Measurements from ENCODE around the gene RDH16. TPM values are rescaled to one million over a fixed set of nuclear protein-coding genes. Genes with fewer than 3 reads are reported as not detected.

RDH16 gene
- total RNA-seq, 1 experiment from 2014 or later: 0.39 TPM

DNA sequence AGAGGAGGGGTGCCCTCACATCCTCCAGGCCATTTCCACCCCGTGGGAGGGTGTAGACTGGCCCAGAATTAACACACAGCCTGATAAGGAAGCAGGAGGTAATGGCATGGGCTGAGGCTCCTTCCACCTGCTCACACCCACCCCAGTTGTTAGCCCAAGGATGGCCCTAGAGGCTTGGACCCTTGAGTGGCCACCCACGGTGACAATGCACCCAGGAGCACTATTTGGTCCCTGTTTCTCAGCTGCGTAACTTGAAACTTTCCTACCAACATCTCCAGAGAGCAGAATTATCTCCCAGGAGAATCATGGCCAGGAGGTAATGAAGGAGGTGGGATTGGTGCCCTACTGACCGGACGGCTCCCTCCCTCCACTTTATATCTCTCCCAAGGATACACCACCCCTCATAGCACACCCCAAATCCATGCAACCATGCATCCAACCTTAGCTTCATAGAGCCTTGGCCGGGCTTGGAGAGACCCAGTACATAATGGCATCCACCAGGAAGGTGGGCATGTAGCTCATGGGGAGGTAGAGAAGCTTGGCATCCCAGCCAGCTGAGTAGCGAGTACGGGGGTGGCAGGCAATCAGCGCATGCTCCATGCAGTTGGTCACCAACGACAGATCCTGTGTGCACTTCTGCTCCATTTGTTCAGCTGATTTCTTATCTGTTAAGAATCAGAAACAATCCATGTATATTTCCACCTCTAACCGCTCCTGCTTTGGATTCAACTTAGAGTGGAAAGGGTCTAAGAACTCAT, 5.6 kb downstream of the RDH16 start:
- Histone ChIP-seq H3K27ac (ENCODE audit: insufficient read length, low read depth, low read length) (no peak overlapping the region), H3T11ph (ENCODE audit: low read length) (no peak overlapping the region), H2BK120ac (ENCODE audit: low read depth, low read length, poor library complexity, severe bottlenecking) (no peak overlapping the region), H4K91ac (ENCODE audit: insufficient read length, low read depth, low read length) (no peak overlapping the region), H3K18ac (ENCODE audit: insufficient read length, low read depth, low read length) (no peak overlapping the region), H3K79me2 (ENCODE audit: insufficient read depth, low read length) (no peaks in the 10 kb centered on the region; the same call in 1 of the 2 replicates), H2BK15ac (ENCODE audit: low read depth, low read length) (no peak overlapping the region), H3K4me2 (ENCODE audit: insufficient read depth, insufficient read length, low read length) (no peak overlapping the region), H4K20me1 (ENCODE audit: control insufficient read depth, insufficient read depth, insufficient read length) (no peaks in the 10 kb centered on the region), H2BK20ac (ENCODE audit: low read depth, low read length, poor library complexity, severe bottlenecking) (no peak overlapping the region), H3K9me3 (ENCODE audit: control insufficient read depth, low read depth, low read length) (no peaks in the 10 kb centered on the region), H3K23ac (ENCODE audit: insufficient read length, low read depth, low read length) (no peak overlapping the region), H2BK12ac (ENCODE audit: insufficient read length, low read depth, low read length) (no peak overlapping the region), H3K4ac (ENCODE audit: low read depth, low read length) (no peak overlapping the region), H3K23me2 (ENCODE audit: insufficient read length, low read depth, low read length, poor library complexity, severe bottlenecking) (no peaks in the 10 kb centered on the region), H2AFZ (ENCODE audit: low read length) (no peak overlapping the region), H2BK5ac (ENCODE audit: insufficient read length, low read length) (no peak overlapping the region), H3K27me3 (ENCODE audit: insufficient read depth, low read length) (no peaks in the 10 kb centered on the region), H4K5ac (ENCODE audit: insufficient read length, low read depth, low read length) (no peak overlapping the region), H3K4me1 (ENCODE audit: insufficient read depth, low read length) (no peaks in the 10 kb centered on the region), H4K8ac (replicated peaks; ENCODE audit: insufficient read length, low read depth, low read length) (no peak overlapping the region), H3K56ac (ENCODE audit: insufficient read length, low read depth, low read length) (no peak overlapping the region), H2AK5ac (ENCODE audit: insufficient read length, low read length) (no peak overlapping the region), H3K79me1 (ENCODE audit: insufficient read depth, low read depth, low read length, poor library complexity, severe bottlenecking) (no peaks in the 10 kb centered on the region), H3K14ac (ENCODE audit: insufficient read depth, low read length) (no peak overlapping the region), H3K9ac (ENCODE audit: extremely low read depth, insufficient read length, low read length) (no peak overlapping the region)
- DNase-seq: no peak
- Mint-ChIP-seq H3K27ac (no peak overlapping the region), H3K27me3 (ENCODE audit: low read depth) (peaks cover 6% of the 10 kb centered on the region), H3K4me1 (no peaks in the 10 kb centered on the region), H3K36me3 (ENCODE audit: insufficient read depth in 1 of 3, low read depth in 3 of 3) (peaks cover 0 to 4% (median 0%) of the 10 kb centered on the region in 3 experiments; a peak in 1 of 7 replicates), H3K4me3 (no peak overlapping the region), H3K9me3 (peaks cover 7 to 12% of the 10 kb centered on the region in 2 experiments; a peak in 3 of 5 replicates)
- TF ChIP-seq, protein P1, sequence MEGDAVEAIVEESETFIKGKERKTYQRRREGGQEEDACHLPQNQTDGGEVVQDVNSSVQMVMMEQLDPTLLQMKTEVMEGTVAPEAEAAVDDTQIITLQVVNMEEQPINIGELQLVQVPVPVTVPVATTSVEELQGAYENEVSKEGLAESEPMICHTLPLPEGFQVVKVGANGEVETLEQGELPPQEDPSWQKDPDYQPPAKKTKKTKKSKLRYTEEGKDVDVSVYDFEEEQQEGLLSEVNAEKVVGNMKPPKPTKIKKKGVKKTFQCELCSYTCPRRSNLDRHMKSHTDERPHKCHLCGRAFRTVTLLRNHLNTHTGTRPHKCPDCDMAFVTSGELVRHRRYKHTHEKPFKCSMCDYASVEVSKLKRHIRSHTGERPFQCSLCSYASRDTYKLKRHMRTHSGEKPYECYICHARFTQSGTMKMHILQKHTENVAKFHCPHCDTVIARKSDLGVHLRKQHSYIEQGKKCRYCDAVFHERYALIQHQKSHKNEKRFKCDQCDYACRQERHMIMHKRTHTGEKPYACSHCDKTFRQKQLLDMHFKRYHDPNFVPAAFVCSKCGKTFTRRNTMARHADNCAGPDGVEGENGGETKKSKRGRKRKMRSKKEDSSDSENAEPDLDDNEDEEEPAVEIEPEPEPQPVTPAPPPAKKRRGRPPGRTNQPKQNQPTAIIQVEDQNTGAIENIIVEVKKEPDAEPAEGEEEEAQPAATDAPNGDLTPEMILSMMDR (conservative IDR thresholded peaks at IDR 0.05): no peak
- no CpG with 5 or more reads among the region's 11 CpGs for WGBS (ENCODE audit: extremely low coverage, insufficient read length, low lambda C conversion rate)
